ENCODE data around the gene DEK.
"Not testable (repeated sequence)": the region's sequence is repeated elsewhere in the genome, so short reads cannot be mapped to it uniquely, and the experiment has no call there.

DEK gene

DNA sequence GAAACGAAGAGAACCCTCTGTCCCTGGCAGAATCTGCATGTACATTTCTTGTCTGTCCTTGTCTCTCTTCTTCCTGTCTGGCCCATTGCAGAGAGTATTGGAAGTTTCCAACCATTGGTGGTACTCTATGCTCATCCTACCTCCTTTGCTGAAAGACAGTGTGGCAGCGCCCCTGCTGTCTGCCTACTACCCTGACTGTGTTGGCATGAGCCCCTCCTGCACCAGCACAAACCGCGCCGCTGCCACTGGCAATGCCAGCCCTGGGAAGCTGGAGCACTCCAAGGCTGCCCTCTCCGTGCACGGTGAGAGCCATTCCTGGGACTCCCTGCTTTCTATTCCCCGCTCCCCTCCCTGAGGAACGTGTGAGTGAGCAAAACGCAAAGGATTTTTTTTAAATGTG, 76.6 kb downstream of the DEK start:
- ATAC-seq = no peak

DNA sequence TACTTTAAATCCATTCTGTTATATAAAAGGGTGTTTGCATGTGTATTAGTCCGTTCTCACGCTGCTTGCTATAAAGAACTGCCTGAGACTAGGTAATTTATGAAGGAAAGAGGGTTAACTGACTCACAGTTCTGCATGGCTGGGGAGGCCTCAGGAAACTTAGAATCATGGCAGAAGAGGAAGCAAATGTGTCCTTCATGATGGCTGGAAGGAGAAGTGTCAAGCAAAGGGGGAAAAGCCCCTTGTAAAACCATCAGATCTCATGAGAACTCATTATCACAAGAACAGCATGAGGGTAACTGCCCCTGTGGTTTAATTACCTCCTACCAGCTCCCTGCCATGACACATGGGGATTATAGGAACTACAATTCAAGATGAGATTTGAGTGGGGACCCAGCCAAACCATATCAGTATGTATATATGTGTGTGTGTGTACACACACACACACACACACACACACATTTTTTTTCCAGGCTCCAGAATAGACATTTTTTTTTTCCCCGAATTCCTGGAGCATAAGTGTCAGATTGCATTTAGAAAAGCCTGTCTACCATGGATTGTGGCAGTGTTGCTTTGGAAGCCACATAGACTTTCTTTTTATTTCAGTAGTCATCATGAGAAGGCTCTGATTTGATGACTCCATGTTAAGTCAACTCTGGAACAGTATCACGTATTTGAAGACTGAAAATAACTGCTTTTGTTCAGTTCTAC, 77.6 kb downstream of the DEK start:
- no peak for ATAC-seq

DNA sequence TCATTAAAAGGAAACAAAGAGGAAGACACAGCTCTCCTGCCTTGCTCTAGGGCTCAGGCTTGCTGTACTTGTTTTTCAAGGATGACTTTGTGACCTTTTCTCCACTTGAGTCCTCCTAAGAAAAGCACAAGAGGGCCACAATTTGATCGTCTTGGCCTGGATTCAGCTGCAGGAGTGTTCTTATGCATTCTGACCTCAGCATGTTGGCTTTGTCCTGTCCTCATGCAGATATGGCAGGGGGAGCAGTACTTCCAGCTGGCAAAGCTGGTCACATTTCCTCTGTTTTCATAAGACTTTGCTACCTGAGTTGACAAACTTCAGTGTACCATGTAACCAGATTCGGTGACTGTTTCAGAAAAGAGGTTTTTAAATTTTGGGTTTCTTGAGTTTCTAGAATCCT, 78.3 kb downstream of the DEK start:
- no peak for ATAC-seq

DNA sequence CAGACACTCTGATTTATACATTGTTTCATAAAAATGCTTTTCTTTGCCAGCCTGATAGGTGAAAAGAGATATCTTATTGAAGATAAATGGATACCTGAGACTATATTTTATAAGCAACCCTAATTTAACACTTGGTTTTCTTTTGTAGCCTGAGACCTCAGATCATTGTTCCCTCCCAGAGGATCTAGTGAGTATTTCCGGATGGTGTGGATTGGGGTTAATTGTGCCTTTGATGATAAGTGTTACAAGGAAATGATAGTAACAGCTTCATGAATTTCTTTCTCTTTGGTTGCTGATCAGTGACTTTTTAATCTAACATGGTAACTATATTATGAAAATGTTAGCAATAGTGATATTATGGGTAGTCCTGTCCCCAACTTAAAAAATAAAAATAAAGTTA, 78.7 kb downstream of the DEK start:
- ATAC-seq = no peak

DNA sequence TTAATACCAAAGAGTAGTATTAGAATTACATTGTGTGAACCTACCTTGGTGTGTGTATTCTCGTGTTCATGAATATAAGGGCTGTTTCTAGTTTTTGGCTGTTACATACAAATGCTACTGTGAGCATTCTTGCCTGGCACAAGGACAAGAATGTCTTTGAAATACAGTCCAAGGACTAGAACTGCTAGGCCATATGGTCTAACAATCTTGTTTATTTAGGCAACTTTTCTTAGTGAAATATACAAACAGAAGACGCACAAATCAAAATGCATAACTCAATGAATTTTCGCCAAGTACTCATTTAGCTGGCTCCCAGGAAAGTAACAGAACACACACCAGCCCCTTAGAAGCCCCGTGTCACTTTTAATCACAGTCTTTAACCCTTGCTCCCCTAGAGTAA, 80.6 kb downstream of the DEK start:
- no peak for ATAC-seq

DNA sequence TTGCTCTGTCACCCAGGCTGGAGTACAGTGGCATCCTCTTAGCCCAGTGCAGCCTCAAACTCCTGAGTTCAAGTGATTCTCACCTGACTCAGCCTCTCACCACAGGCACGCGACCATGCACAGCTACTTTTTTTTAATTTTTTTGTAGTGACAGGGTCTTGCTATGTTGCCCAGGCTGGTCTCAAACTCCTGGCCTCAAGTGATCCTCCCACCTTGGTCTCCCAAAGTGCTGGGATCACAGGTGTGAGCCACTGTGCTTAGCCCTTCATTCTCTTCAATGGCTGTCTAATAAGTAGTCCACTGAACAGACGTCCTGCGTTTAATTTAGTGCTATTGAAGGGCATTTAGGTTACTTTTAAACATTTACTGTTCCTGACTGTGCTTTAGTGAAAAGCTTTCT, 81.8 kb downstream of the DEK start:
- ATAC-seq = no peak

DNA sequence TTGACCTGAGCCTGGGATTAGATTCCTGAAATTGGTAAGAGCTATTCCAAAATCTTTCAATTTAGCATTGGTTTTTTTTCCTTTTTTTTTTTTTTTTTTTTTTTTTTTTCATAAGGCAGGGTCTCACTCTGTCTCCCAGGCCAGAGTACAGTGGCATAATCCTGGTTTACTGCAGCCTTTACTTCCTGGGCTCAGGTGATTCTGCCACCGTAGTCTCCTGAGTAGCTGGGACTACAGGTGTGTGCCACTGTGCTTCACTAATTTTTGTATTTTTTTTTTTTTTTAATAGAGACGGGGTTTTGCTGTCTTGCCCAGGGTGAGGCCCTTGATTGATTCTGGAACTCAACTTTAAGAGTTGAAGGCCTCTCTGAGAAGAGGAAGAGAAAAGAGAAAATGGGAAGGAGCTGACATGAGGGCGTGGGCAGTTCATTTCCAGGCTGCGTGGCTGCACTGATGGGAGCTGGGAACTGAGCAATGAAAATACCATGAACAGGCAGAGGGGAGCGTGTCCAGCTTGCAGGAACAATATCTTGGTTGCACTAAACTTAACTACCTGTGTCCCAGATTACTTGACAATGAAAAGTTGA, 84.5 kb downstream of the DEK start:
- no peak for ATAC-seq

DNA sequence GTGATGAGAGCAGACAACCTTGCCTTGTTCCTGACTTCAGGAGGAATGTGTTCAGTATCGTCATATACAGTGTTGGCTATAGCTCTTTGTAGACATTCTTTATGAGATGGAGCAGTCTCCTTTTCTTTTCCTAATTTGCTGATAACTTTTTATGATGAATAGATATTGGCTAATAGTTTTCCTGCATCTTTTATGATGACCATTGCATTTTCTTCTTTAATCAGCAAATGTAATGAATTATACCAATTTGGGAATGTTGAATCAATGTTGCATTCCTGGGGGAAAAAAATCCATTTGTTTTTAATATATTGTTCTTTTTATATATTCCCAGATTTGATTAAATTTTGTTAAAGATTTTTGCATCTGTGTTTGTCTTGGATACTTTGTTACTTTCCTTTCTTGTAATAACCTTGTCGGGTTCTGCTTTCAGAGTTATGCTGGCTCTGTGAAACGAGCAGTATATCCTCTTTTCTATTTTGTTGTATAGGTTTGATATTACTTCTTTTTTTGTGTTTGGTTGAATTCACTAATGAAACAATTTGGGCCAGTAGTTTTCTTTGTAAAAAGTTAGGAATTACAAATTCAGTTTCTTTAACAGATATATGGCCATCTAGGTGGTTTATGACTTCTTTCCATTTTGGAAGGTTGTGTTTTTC, 85.2 kb downstream of the DEK start:
- no peak for ATAC-seq

DNA sequence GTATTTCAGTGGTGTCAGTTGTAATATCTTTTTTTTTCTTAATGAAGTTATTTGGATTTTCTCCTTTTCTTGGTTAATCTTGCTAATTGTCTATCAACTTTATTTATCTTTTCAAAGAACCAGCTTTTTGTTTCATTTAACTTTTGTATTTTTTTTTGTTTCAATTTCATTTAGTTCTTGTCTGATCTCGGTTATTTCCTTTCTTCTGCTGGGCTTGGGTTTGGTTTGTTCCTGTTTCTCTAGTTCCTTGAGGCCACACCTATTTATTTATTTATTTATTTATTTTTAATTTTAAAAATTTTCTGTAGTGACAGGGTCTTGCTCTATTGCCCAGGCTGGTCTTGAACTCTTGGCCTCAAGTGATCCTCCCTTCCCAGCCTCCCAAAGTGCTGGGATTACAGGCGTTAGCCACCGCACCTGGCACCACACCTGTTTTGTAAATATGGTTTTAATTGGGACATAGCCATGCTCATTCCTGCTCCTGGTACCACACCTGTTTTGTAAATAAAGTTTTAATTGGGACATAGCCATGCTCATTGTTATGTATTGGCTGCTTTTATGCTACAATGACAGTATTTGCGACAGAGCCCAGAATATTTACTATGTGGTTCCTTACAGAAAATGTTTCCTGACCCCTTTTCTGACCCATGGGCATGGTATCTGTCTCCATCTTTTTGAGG, 86.9 kb downstream of the DEK start:
- ATAC-seq = no peak

DNA sequence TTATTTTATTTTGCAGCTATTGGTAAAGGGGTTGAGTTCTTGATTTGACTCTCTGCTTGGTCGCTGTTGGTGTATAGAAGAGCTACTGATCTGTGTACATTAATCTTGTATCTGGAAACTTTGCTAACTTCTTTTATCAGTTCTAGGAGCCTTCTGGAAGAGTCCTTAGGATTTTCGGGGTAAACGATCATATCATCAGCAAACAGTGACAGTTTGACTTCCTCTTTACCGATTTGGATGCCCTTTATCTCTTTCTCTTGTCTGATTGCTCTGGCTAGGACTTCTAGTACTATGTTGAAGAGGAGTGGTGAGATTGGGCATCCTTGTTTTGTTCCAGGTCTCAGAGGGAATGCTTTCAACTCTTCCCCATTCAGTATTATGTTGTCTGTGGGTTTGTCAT, 88.1 kb downstream of the DEK start:
- not testable (repeated sequence) for ATAC-seq
